Body of pancreas (tissue), 4 donors: ENCODE measurements around the gene METTL24.

Experiments
- POLR2A ChIP-seq, 3 donors: fragments of 450-650 bp; IDR thresholded peaks; one replicate each; pipeline ENCODE4 v1.6.1; 2016; ENCODE audit warnings: antibody characterized with exemption in 3 of 3, mild to moderate bottlenecking in 2 of 3
- TF ChIP-seq, protein P1 (sequence below), 7 experiments: fragments of 450-650 bp in 4 of 7; fragments of 200-600 bp in 3 of 7; sonication (generic) in 3 of 7; IDR thresholded peaks; one replicate each; pipeline ENCODE4 v1.5.1; 2016 to 2019; ENCODE audit warnings: antibody characterized with exemption in 7 of 7

GRCh38 chr6:110319843-110320242, 38.3 kb downstream of the METTL24 start:
- TF ChIP-seq POLR2A (IDR thresholded peaks at IDR 0.05): no peak
- TF ChIP-seq, protein P1, sequence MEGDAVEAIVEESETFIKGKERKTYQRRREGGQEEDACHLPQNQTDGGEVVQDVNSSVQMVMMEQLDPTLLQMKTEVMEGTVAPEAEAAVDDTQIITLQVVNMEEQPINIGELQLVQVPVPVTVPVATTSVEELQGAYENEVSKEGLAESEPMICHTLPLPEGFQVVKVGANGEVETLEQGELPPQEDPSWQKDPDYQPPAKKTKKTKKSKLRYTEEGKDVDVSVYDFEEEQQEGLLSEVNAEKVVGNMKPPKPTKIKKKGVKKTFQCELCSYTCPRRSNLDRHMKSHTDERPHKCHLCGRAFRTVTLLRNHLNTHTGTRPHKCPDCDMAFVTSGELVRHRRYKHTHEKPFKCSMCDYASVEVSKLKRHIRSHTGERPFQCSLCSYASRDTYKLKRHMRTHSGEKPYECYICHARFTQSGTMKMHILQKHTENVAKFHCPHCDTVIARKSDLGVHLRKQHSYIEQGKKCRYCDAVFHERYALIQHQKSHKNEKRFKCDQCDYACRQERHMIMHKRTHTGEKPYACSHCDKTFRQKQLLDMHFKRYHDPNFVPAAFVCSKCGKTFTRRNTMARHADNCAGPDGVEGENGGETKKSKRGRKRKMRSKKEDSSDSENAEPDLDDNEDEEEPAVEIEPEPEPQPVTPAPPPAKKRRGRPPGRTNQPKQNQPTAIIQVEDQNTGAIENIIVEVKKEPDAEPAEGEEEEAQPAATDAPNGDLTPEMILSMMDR (IDR thresholded peaks at IDR 0.05): no peak
